SKM-1 (cell line): ENCODE data around the gene VANGL1.

Experiments
- DNase-seq: peaks from one replicate; lab custom pipeline; 2025; ENCODE audit not compliant: unreplicated experiment; lab: John Stamatoyannopoulos, UW

VANGL1 gene

GRCh38 chr1:115729756-115730155 lies 88.0 kb downstream of the VANGL1 start:
- DNase-seq: no peak

GRCh38 chr1:115732316-115732715 lies 90.5 kb downstream of the VANGL1 start:
- DNase-seq: no peak

GRCh38 chr1:115740811-115741210 lies 99.0 kb downstream of the VANGL1 start:
- no peak for DNase-seq

GRCh38 chr1:115744646-115745275 lies 103.0 kb downstream of the VANGL1 start:
- DNase-seq: no peak

- no peak for DNase-seq
Measured at GRCh38 chr1:115746021-115746690, 104.4 kb downstream of the VANGL1 start.
